H9 (cell line): ENCODE measurements around the gene COPZ2. TPM values are rescaled to one million over a fixed set of nuclear protein-coding genes. Genes with fewer than 3 reads are reported as not detected.

Experiments
- DNase-seq: peaks from one replicate; pipeline ENCODE4 v3.0.0-alpha.2; 2017
- H2AFZ ChIP-seq: one replicate; pipeline ENCODE4 v1.6.1; 2013; ENCODE audit warnings: mild to moderate bottlenecking, low read length, control low read depth, moderate library complexity
- H2AK5ac ChIP-seq: 2 replicates; pipeline ENCODE4 v1.6.1; 2013; ENCODE audit warnings: low read length, control low read depth, mixed read lengths; ENCODE audit not compliant: insufficient read length
- H2BK120ac ChIP-seq: one replicate; pipeline ENCODE4 v1.6.1; 2013; ENCODE audit warnings: low read depth, mild to moderate bottlenecking, low read length, control low read depth, inconsistent platforms; ENCODE audit not compliant: poor library complexity, severe bottlenecking
- H2BK12ac ChIP-seq: 2 replicates; pipeline ENCODE4 v1.6.1; 2013; ENCODE audit warnings: low read length, control low read depth, mixed read lengths, low read depth; ENCODE audit not compliant: insufficient read length
- H2BK15ac ChIP-seq: 2 replicates; pipeline ENCODE4 v1.6.1; 2013; ENCODE audit warnings: low read depth, low read length, control low read depth
- H2BK20ac ChIP-seq: one replicate; pipeline ENCODE4 v1.6.1; 2013; ENCODE audit warnings: low read depth, mild to moderate bottlenecking, low read length, control low read depth, inconsistent platforms; ENCODE audit not compliant: poor library complexity, severe bottlenecking
- H2BK5ac ChIP-seq: 2 replicates; pipeline ENCODE4 v1.6.1; 2013; ENCODE audit warnings: low read length, control low read depth, mixed read lengths; ENCODE audit not compliant: insufficient read length
- H3K14ac ChIP-seq: 2 replicates; pipeline ENCODE4 v1.6.1; 2013; ENCODE audit warnings: low read length, control low read depth; ENCODE audit not compliant: insufficient read depth
- H3K18ac ChIP-seq: 2 replicates; pipeline ENCODE4 v1.6.1; 2013; ENCODE audit warnings: low read depth, mild to moderate bottlenecking, mixed read lengths, low read length, control low read depth; ENCODE audit not compliant: insufficient read length
- H3K23ac ChIP-seq: 2 replicates; pipeline ENCODE4 v1.6.1; 2013; ENCODE audit warnings: low read length, control low read depth, mixed read lengths, low read depth; ENCODE audit not compliant: insufficient read length
- H3K23me2 ChIP-seq: 2 replicates; pipeline ENCODE4 v1.6.1; 2013; ENCODE audit warnings: low read depth, mild to moderate bottlenecking, mixed read lengths, low read length, control low read depth; ENCODE audit not compliant: insufficient read length, poor library complexity, severe bottlenecking
- H3K27ac ChIP-seq: 2 replicates; pipeline ENCODE4 v1.5.1; 2013; ENCODE audit warnings: low read length, control low read depth, mixed read lengths, low read depth; ENCODE audit not compliant: insufficient read length
- H3K27me3 ChIP-seq: 2 replicates; pipeline ENCODE4 v1.6.1; 2013; ENCODE audit warnings: low read length, control low read depth, inconsistent platforms; ENCODE audit not compliant: insufficient read depth
- H3K4ac ChIP-seq: 2 replicates; pipeline ENCODE4 v1.6.1; 2013; ENCODE audit warnings: low read depth, mild to moderate bottlenecking, control low read depth, inconsistent platforms, low read length, moderate library complexity
- H3K4me1 ChIP-seq: 2 replicates; pipeline ENCODE4 v1.6.1; 2013; ENCODE audit warnings: low read length, control low read depth, inconsistent platforms; ENCODE audit not compliant: insufficient read depth
- H3K4me2 ChIP-seq: 2 replicates; pipeline ENCODE4 v1.6.1; 2013; ENCODE audit warnings: low read length, control low read depth, mixed read lengths; ENCODE audit not compliant: insufficient read length, insufficient read depth
- H3K56ac ChIP-seq: 2 replicates; pipeline ENCODE4 v1.6.1; 2013; ENCODE audit warnings: low read depth, mild to moderate bottlenecking, mixed read lengths, low read length, control low read depth; ENCODE audit not compliant: insufficient read length
- H3K79me1 ChIP-seq: 2 replicates; pipeline ENCODE4 v1.6.1; 2013; ENCODE audit warnings: low read depth, mild to moderate bottlenecking, moderate library complexity, low read length, control low read depth, inconsistent platforms; ENCODE audit not compliant: insufficient read depth, poor library complexity, severe bottlenecking
- H3K79me2 ChIP-seq: 2 replicates; pipeline ENCODE4 v1.6.1; 2013; ENCODE audit warnings: low read length, control low read depth, inconsistent platforms; ENCODE audit not compliant: insufficient read depth
- H3K9ac ChIP-seq: 2 replicates; pipeline ENCODE4 v1.6.1; 2013; ENCODE audit warnings: low read length, control low read depth, mixed read lengths; ENCODE audit not compliant: insufficient read length; ENCODE audit errors: extremely low read depth
- H3K9me3 ChIP-seq: one replicate; pipeline ENCODE4 v1.6.1; 2013; ENCODE audit warnings: low read depth, low read length, inconsistent platforms; ENCODE audit not compliant: control insufficient read depth
- H3T11ph ChIP-seq: one replicate; pipeline ENCODE4 v1.6.1; 2013; ENCODE audit warnings: mild to moderate bottlenecking, low read length, control low read depth, inconsistent platforms
- H4K20me1 ChIP-seq: one replicate; pipeline ENCODE4 v1.6.1; 2013; ENCODE audit not compliant: control insufficient read depth, insufficient read length, insufficient read depth
- H4K5ac ChIP-seq: 2 replicates; pipeline ENCODE4 v1.6.1; 2013; ENCODE audit warnings: low read depth, mild to moderate bottlenecking, mixed read lengths, low read length, control low read depth; ENCODE audit not compliant: insufficient read length
- H4K8ac ChIP-seq: replicated peaks from 2 replicates; pipeline ENCODE4 v1.6.1; 2013; ENCODE audit warnings: low read length, control low read depth, mixed read lengths, low read depth; ENCODE audit not compliant: insufficient read length
- H4K91ac ChIP-seq: 2 replicates; pipeline ENCODE4 v1.6.1; 2013; ENCODE audit warnings: low read depth, mild to moderate bottlenecking, moderate library complexity, mixed read lengths, low read length, control low read depth; ENCODE audit not compliant: insufficient read length
- H3K27ac Mint-ChIP-seq, 3 experiments: 2 replicates in 2 of 3; 3 replicates in 1 of 3; pipeline ENCODE4 v1.8.0; 2020 to 2021; ENCODE audit warnings: mixed read lengths in 3 of 3, mild to moderate bottlenecking in 1 of 3, moderate library complexity in 1 of 3
- H3K27me3 Mint-ChIP-seq: 2 replicates; pipeline ENCODE4 v1.8.0; 2021; ENCODE audit warnings: low read depth, mild to moderate bottlenecking, moderate library complexity, mixed read lengths
- H3K36me3 Mint-ChIP-seq, 3 experiments: 2 replicates in 2 of 3; 3 replicates in 1 of 3; pipeline ENCODE4 v1.8.0; 2020 to 2021; ENCODE audit warnings: low read depth in 3 of 3, mixed read lengths in 3 of 3; ENCODE audit not compliant: insufficient read depth in 1 of 3
- H3K4me1 Mint-ChIP-seq, 2 experiments: 2 replicates each; pipeline ENCODE4 v1.8.0; 2020; ENCODE audit warnings: mixed read lengths in 2 of 2
- H3K4me3 Mint-ChIP-seq, 2 experiments: 2 replicates in 1 of 2; 3 replicates in 1 of 2; pipeline ENCODE4 v1.8.0; 2020 to 2021; ENCODE audit warnings: mild to moderate bottlenecking in 2 of 2, mixed read lengths in 2 of 2, moderate library complexity in 1 of 2
- H3K9me3 Mint-ChIP-seq, 2 experiments: 2 replicates in 1 of 2; 3 replicates in 1 of 2; pipeline ENCODE4 v1.8.0; 2020; ENCODE audit warnings: mild to moderate bottlenecking in 2 of 2, mixed read lengths in 2 of 2, moderate library complexity in 1 of 2
- CTCF ChIP-seq: fragments of 200-600 bp; sonication (generic); conservative IDR thresholded peaks from 3 replicates; pipeline ENCODE4 v1.8.0; 2021; ENCODE audit warnings: antibody characterized with exemption, mild to moderate bottlenecking
- whole genome bisulfite sequencing: extraction: QIAGEN DNeasy Blood & Tissue Kit; methylation state at CpG from one replicate; pipeline ENCODE4 v1.1.7; 2013; ENCODE audit warnings: missing lambda C conversion rate, low lambda C conversion rate, mixed read lengths; ENCODE audit not compliant: insufficient read length; ENCODE audit errors: extremely low coverage; 5-methylcytosine and 5-hydroxymethylcytosine counted together
- total RNA-seq: library from RNA; stranded (reverse); gene quantifications from 2 replicates; pipeline ENCODE4 v1.2.1, GENCODE V29; 2021

Gene COPZ2
- total RNA-seq, 1 experiment from 2014 or later: 0.68 TPM

- no peak overlapping the region for H2BK5ac ChIP-seq
- no peak overlapping the region for H4K5ac ChIP-seq
- H3K27ac ChIP-seq: no peak overlapping the region
- H2AFZ ChIP-seq: no peak overlapping the region
- H2BK12ac ChIP-seq: no peak overlapping the region
- H2BK15ac ChIP-seq: no peak overlapping the region
- H3K9ac ChIP-seq: no peak overlapping the region
- H3K79me1 ChIP-seq: no peaks in the 10 kb centered on the region
- H3K79me2 ChIP-seq: no peaks in the 10 kb centered on the region
- no peak overlapping the region for H2BK120ac ChIP-seq
- H3K14ac ChIP-seq: no peak overlapping the region
- no peak overlapping the region for H3K4me3 Mint-ChIP-seq
- H3K4ac ChIP-seq: no peak overlapping the region
- no peak overlapping the region for H3K4me2 ChIP-seq
- H3K18ac ChIP-seq: no peak overlapping the region
- peaks cover 11 to 13% of the 10 kb centered on the region in 2 experiments for H3K4me1 Mint-ChIP-seq
- peak overlapping the region in 1 of 3 experiments; percentile 7; a peak in 1 of 7 replicates for H3K27ac Mint-ChIP-seq
- H3K9me3 ChIP-seq: no peaks in the 10 kb centered on the region
- no peak overlapping the region for H3T11ph ChIP-seq
- no peak overlapping the region for H2AK5ac ChIP-seq
- DNase-seq: no peak
- no peak overlapping the region for H2BK20ac ChIP-seq
- no peaks in the 10 kb centered on the region; the same call in 1 of the 2 replicates for H3K27me3 Mint-ChIP-seq
- H4K8ac ChIP-seq: no peak overlapping the region
- H4K20me1 ChIP-seq: no peaks in the 10 kb centered on the region
- H4K91ac ChIP-seq: no peak overlapping the region
- no peaks in the 10 kb centered on the region for H3K4me1 ChIP-seq
- H3K36me3 Mint-ChIP-seq: peaks cover 19 to 83% (median 75%) of the 10 kb centered on the region in 3 experiments
- H3K23ac ChIP-seq: no peak overlapping the region
- no CpG with 5 or more reads among the region's 2 CpGs for WGBS
- no peaks in the 10 kb centered on the region for H3K23me2 ChIP-seq
- no peaks in the 10 kb centered on the region for H3K9me3 Mint-ChIP-seq
- H3K27me3 ChIP-seq: no peaks in the 10 kb centered on the region
- TF ChIP-seq CTCF: no peak
- no peak overlapping the region for H3K56ac ChIP-seq
These were observed 32.6 kb upstream of the COPZ2 start for GRCh38 chr17:48070195-48070594.
